ENCODE data around the gene COL6A3. TPM values are rescaled to one million over a fixed set of nuclear protein-coding genes. Genes with fewer than 3 reads are reported as not detected.
"Not testable (repeated sequence)": the region's sequence is repeated elsewhere in the genome, so short reads cannot be mapped to it uniquely, and the experiment has no call there.

Gene COL6A3
- total RNA-seq, 1 donor from 2014 or later, result 4.9 TPM

DNA sequence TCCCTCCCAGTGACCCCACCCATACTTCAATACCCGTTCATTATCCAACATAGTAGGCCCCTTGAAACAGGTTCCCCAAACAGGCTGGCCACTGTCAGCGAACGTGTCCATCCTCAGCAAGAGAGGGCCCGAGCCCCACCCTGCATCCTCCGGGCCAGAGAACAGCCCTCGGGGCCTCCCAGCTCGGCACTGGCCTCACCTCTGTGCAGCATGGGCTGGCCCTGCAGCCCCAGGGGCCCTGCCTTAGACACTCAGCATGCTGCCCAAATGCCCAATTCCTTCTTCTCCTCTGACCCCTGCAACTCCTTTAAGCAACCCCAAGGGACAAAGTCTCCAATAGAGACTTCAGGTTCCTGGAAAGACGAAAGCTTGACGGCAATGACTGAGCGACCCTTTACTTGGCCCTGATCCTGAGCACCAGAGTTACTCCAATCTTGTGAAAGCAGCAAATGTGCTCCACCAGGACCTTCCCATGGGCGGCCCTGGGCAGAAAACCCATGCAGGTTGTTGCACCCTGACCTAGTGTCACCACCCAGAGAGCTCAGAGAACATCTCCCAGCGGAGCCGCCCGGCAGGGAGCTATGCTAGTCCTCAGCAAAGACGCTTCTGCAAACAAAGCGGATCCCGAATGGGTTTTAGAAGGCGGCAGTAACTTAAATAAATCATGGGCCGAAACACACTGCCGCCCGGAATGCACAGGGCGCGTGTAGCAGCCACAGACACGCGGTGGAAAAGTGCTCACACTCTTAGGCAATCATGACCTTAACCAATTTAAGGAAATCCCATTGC is 782 bp downstream of the COL6A3 start:
- Mint-ChIP-seq H3K36me3 (ENCODE audit: low read depth) (no peaks in the 10 kb centered on the region), H3K9me3 (no peaks in the 10 kb centered on the region), H3K27me3 (ENCODE audit: low read depth) (peaks cover 17% of the 10 kb centered on the region), H3K27ac (ENCODE audit: unreplicated experiment) (no peak overlapping the region), H3K4me1 (peaks cover 4% of the 10 kb centered on the region), H3K4me3 (no peak overlapping the region)
- DNase-seq (ENCODE audit: low read depth, low spot score), result no peak
- TF ChIP-seq CTCF (conservative IDR thresholded peaks at IDR 0.05), result no peak

DNA sequence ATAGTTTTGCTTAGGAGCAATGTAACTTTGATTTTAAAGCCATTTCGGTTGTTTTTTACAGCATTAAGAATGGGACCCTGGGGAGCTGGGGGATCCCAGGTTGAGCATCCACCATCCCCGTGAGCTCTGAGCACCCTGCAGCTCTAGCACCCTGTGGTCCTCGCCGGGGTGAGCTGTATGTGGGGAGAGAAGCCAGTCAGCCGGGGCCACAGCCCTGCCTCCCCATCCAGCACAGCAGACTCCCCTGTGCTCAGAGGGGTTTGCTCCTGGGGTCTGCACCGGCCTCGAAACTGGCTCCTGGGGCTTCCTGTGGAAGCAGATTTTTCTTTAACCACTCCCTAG is 1.3 kb downstream of the COL6A3 start:
- Mint-ChIP-seq H3K9me3 (no peaks in the 10 kb centered on the region), H3K36me3 (ENCODE audit: low read depth) (no peaks in the 10 kb centered on the region), H3K4me1 (peaks cover 4% of the 10 kb centered on the region), H3K27me3 (ENCODE audit: low read depth) (peaks cover 17% of the 10 kb centered on the region), H3K27ac (ENCODE audit: unreplicated experiment) (no peak overlapping the region), H3K4me3 (no peak overlapping the region)
- no peak for TF ChIP-seq CTCF (conservative IDR thresholded peaks at IDR 0.05)
- no peak for DNase-seq (ENCODE audit: low read depth, low spot score)

DNA sequence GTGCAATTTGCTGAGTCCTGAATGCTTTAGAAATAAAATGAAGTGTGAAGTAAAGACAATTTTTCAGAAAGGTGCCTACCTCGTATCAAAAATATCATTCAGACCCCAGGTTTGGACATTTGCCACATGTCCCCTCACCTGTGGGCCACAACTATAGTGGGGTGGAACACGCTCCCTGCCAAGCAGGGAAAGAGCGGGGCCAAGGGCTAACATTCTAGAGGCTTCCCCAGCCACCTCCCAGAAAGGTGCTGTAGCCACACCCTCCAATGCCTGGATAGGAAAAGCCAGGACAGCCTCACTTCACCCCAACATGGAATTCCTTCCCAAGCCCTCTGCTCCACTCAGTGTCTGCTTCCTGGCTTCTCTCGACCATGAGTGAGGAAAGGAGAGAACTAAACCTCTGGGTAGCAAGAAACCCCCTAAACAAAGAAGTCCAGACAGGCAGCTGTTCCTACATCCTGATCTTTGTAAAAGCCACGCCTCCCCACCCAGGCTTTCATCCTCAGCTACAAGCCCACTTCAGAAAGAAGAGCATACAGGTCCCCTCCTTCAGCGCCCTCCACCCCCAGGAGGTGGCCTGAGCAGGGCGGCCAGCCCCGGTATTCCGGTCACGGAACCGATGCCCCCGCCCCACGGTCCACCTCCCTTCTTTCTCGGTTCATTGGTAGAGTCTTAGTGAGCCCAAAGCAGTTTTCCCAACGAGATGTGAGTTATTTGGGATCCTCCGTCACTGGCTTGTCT is 2.1 kb downstream of the COL6A3 start:
- DNase-seq (ENCODE audit: low read depth, low spot score), result no peak
- Mint-ChIP-seq H3K9me3 (no peaks in the 10 kb centered on the region), H3K36me3 (ENCODE audit: low read depth) (no peaks in the 10 kb centered on the region), H3K27me3 (ENCODE audit: low read depth) (peaks cover 17% of the 10 kb centered on the region), H3K4me1 (peaks cover 4% of the 10 kb centered on the region), H3K4me3 (no peak overlapping the region), H3K27ac (ENCODE audit: unreplicated experiment) (peak overlapping the region; percentile 75)
- no peak for TF ChIP-seq CTCF (conservative IDR thresholded peaks at IDR 0.05)

- no peak for DNase-seq (ENCODE audit: low read depth, low spot score)
- H3K36me3 Mint-ChIP-seq (ENCODE audit: low read depth), result no peaks in the 10 kb centered on the region
- TF ChIP-seq CTCF (conservative IDR thresholded peaks at IDR 0.05), result no peak
- no peak overlapping the region for H3K27ac Mint-ChIP-seq (ENCODE audit: unreplicated experiment)
- peaks cover 4% of the 10 kb centered on the region for H3K4me1 Mint-ChIP-seq
- H3K9me3 Mint-ChIP-seq, result no peaks in the 10 kb centered on the region
- no peak overlapping the region for H3K4me3 Mint-ChIP-seq
- peaks cover 22% of the 10 kb centered on the region for H3K27me3 Mint-ChIP-seq (ENCODE audit: low read depth)
These were observed 2.8 kb downstream of the COL6A3 start for GRCh38 chr2:237411092-237411601.

DNA sequence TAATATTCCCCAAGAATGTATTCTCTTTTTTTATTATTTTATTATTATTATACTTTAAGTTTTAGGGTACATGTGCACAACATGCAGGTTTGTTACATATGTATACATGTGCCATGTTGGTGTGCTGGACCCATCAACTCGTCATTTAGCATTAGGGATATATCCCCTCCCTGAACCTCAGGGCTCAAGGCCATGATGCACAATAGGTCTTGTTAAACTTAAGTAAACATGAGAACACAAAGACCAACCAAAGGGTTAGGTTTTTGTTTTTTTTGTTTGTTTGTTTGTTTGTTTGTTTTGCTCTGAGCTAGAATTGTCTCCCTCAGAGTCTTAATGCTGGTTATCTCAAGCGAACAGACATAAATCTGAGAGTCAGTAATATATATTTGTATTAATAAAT is 4.7 kb downstream of the COL6A3 start:
- not testable (repeated sequence) for DNase-seq (ENCODE audit: low read depth, low spot score); H3K36me3 Mint-ChIP-seq (ENCODE audit: low read depth); H3K4me3 Mint-ChIP-seq; H3K27ac Mint-ChIP-seq (ENCODE audit: unreplicated experiment); H3K4me1 Mint-ChIP-seq; H3K9me3 Mint-ChIP-seq
- peaks cover 36% of the 10 kb centered on the region for H3K27me3 Mint-ChIP-seq (ENCODE audit: low read depth)
